VCaP (cell line): ENCODE measurements around the gene ZMIZ2.

Experiments used
- H3K27ac ChIP-seq: fragments of 450-650 bp; 2 replicates; pipeline ENCODE4 v1.5.1; 2017
- CTCF ChIP-seq: fragments of 450-650 bp; conservative IDR thresholded peaks from 2 replicates; pipeline ENCODE4 v1.5.1; 2017; ENCODE audit warnings: mild to moderate bottlenecking, moderate library complexity

The ZMIZ2 gene

GRCh38 chr7:44767134-44767911, 18.7 kb downstream of the ZMIZ2 start:
- H3K27ac ChIP-seq, result no peak overlapping the region
- no peak for TF ChIP-seq CTCF

DNA sequence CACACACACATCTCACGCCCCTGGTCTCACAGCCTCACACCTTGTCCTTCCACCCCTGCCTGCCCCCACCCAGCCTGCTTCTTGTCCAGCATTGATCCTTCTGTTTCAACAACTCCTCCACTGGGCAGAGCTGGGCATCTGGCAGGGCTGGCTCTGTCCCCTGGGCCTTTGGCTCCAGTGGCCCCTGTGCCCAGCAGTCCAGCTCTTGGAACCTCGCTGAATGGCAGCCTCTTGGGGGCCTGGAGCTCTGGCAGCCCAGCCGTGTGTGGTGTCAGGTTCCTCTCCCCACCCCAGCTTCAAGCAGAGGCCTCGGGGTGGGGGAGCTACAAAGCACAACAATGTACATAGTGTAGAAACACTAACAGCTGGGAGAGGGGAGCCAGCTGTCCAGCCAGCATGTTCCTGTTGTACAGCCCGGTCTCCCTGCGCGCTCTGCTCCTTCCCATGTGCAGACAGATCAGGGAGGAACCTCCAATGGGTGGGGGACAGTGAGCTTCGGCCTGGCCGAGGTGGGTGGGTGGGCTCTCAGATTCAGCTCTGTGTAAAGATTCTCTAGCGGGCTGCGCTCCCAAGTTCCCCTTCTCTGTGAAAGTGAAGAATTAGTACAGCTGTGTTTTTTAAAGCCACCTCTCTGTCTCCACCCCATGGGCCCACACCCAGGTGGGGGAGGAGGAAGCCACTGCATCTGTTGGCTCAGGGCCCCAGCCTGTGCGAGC, 19.4 kb downstream of the ZMIZ2 start:
- no peak overlapping the region for H3K27ac ChIP-seq
- TF ChIP-seq CTCF, result no peak

DNA sequence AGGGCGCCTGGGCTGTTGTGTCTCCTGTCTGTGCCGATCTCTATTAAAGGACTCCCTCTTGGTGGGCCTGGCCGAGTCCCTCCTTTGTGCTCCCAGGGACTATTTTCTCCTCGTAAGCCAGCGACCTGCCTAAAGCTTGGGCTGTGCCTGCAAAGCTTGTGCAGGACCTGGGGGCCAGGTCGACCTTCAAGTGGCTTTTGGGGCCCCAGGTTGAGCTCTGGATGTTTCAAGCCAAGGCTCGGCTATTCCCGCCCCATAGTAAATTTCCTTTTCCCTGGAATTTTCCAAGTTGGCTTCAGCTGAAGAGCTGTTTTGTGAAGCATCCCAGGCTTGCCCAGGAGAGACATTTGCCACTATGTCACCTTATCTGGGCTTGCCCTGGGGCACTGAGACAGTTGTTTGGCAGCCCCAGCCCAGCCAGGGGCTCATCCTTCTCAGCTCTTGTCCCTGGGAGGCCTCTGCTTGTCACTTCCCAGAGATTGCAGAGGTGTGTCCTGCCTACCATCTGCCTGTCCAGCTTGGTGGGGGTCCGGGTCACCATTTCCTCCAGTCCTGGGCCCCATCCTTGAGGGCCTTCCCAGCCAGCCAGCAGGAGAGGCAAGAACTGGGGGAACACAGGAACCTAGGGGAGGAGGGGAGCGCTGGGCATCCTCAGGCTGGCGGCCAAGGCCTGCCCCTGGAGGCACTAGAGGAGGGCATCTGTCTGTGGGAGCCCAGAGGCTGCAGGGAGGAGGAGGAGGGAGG, 20.2 kb downstream of the ZMIZ2 start:
- TF ChIP-seq CTCF, result no peak
- no peak overlapping the region for H3K27ac ChIP-seq

DNA sequence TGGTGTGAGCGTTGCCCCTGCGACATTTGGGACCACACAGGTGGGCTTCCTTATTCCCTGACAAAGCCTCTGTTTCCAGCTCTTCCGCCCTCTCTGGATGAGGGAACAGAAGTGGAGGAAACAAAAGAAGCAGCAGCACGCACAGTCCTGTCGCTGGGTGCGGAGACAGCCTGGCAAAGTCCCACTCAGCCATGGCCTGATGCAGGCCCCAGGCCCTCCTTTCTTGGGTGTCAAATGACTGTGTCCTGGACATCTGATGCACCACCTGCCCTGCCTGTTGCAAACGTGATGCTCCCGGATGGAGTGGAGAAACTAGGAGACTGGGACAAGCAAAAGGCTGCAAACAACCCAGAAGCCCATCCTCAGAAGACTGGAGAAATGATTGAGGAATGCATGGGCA, 20.7 kb downstream of the ZMIZ2 start:
- H3K27ac ChIP-seq, result no peak overlapping the region
- TF ChIP-seq CTCF, result no peak

DNA sequence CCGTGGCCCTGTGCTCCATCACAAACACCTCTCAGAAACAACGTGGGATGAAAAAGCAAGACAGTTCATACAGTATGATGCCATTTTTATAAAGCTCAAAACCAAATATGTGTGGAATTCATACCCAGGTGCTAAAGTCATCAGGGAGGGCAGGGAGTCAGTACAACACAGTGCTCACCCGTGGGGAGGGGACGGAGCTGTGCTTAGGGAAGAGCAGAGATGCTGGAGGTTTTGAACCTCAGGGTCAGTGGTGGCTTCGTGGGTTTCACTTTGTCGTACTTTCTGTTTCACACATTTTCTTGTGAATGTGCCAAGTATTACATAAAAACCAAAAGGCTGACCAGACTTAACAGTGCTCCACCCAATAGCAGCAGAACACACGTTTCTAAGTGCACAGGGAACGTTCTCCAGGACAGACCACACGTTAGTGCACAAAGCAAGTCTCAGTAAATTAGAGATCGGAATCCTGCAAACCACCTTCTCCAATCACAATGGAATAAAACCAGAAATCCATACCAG, 21.2 kb downstream of the ZMIZ2 start:
- no peak for TF ChIP-seq CTCF
- H3K27ac ChIP-seq, result no peak overlapping the region

DNA sequence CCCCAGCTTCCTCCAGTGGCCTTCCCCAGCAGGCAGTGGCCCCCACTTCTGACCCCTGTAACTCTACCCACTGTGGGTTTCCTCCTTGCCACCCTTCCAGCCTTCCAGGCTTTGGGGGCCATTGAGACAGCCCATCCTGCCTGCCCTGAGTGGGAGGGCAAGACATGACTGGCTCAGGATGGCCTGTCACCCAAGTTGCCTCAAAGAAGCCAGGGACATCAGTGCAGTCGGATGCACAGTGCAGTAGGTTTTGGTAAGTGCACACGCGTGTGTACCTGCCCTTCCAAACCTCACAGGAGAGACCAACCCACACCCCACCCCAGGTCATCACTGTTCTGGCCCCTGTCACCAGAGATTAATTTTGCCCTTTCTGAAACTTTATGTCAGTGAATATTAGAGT, 22.7 kb downstream of the ZMIZ2 start:
- TF ChIP-seq CTCF, result no peak
- no peak overlapping the region for H3K27ac ChIP-seq

DNA sequence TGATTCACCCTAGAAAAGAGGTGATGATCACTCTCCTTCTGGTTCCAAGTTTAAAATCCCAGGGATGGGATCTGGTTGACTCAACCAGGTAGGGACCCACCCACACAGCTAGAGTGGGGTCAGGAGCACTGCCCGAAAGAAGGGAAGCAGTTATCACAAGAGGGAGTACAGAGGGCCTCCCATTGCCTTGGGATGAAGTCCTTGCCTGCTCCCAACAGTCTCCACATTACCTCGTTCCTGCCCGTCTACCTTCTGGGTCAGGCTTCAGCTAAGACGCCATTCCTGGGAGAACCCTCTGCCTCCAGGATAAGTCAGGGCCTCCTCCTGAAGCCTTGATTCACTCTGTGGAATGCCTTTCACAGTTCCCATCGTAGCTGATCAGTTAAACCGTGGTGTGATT, 23.8 kb downstream of the ZMIZ2 start:
- TF ChIP-seq CTCF, result no peak
- no peak overlapping the region for H3K27ac ChIP-seq
